B cell (primary cell): Measurements from ENCODE around the gene MEAK7. TPM values are rescaled to one million over a fixed set of nuclear protein-coding genes. Genes with fewer than 3 reads are reported as not detected.

Experiments
- ATAC-seq: fragments of 200-7000 bp; cut with Tn5 transposase; one replicate; pipeline ENCODE4 v1.10.0; 2021; ENCODE audit warnings: low read depth, mild to moderate bottlenecking, moderate number of reproducible peaks, moderate library complexity
- CTCF ChIA-PET: fragments of 350-600 bp; sonication (Branson Sonifier 250); formaldehyde crosslinking; loops from one replicate; lab custom pipeline; 2021; ENCODE audit warnings: antibody characterized with exemption, inconsistent platforms; lab: Charles Lee
- POLR2A ChIA-PET: fragments of 350-600 bp; sonication (Branson Sonifier 250); formaldehyde crosslinking; loops from one replicate; lab custom pipeline; 2021; ENCODE audit warnings: antibody characterized with exemption; lab: Charles Lee
- DNase-seq: peaks from one replicate; pipeline ENCODE4 v3.0.0; 2013
- H2AFZ ChIP-seq: 2 replicates; pipeline ENCODE4 v1.6.1; 2012; ENCODE audit warnings: mild to moderate bottlenecking, low read depth, low read length; ENCODE audit not compliant: insufficient read depth, poor library complexity, severe bottlenecking
- H3K27ac ChIP-seq, 2 donors: 1 replicate in 1 of 2; 2 replicates in 1 of 2; pipeline ENCODE4 v1.5.1; 2012 to 2013; ENCODE audit warnings: low read length in 2 of 2, mild to moderate bottlenecking in 2 of 2, moderate library complexity in 1 of 2
- H3K27me3 ChIP-seq, 4 experiments: fragments of 200-600 bp in 1 of 4; sonication (generic) in 1 of 4; replicated peaks in 1 of 4; 1 replicate in 2 of 4; 2 replicates in 2 of 4; pipeline versions ENCODE4 v1.6.1 to v1.7.0; 2013 to 2016; ENCODE audit warnings: low read length in 3 of 4, mild to moderate bottlenecking in 2 of 4, mixed read lengths in 1 of 4, moderate library complexity in 1 of 4; ENCODE audit not compliant: insufficient read depth in 4 of 4, control insufficient read depth in 3 of 4; ENCODE audit errors: control extremely low read depth in 1 of 4
- H3K36me3 ChIP-seq, 2 experiments: replicated peaks in 1 of 2; 1 replicate in 1 of 2; 2 replicates in 1 of 2; pipeline versions ENCODE4 v1.6.1 to v1.7.1; 2013; ENCODE audit warnings: low read length in 1 of 2; ENCODE audit not compliant: insufficient read depth in 2 of 2, control insufficient read depth in 1 of 2; ENCODE audit errors: control extremely low read depth in 1 of 2, extremely low read depth in 1 of 2
- H3K4me1 ChIP-seq, 2 donors: fragments of 200-600 bp in 1 of 2; sonication (generic) in 1 of 2; 1 replicate in 1 of 2; 2 replicates in 1 of 2; pipeline versions ENCODE4 v1.5.1 to v1.6.1; 2013 to 2017; ENCODE audit warnings: low read length in 2 of 2; ENCODE audit not compliant: control insufficient read depth in 2 of 2, insufficient read depth in 2 of 2
- H3K4me2 ChIP-seq: replicated peaks from 2 replicates; pipeline ENCODE3; 2012; ENCODE audit warnings: mild to moderate bottlenecking, low read depth, low read length; ENCODE audit not compliant: poor library complexity, severe bottlenecking
- H3K4me3 ChIP-seq, 5 experiments: fragments of 200-600 bp in 1 of 5; sonication (generic) in 1 of 5; 1 replicate in 3 of 5; 2 replicates in 2 of 5; pipeline versions ENCODE4 v1.5.1 to v1.7.0; 2011 to 2016; ENCODE audit warnings: low read length in 4 of 5, mild to moderate bottlenecking in 4 of 5, low read depth in 2 of 5, control low read depth in 1 of 5, moderate library complexity in 1 of 5; ENCODE audit not compliant: insufficient read depth in 1 of 5; ENCODE audit errors: control extremely low read depth in 1 of 5, extremely low read depth in 1 of 5
- H3K79me2 ChIP-seq: fragments of 200-600 bp; sonication (generic); one replicate; pipeline ENCODE4 v1.6.0; 2016; ENCODE audit warnings: low read length; ENCODE audit not compliant: control insufficient read depth, insufficient read depth
- H3K9ac ChIP-seq: fragments of 200-600 bp; sonication (generic); 2 replicates; pipeline ENCODE4 v1.6.1; 2017; ENCODE audit warnings: mild to moderate bottlenecking, low read length, moderate library complexity
- H3K9me3 ChIP-seq, 3 donors: one replicate each; pipeline versions ENCODE4 v1.6.1 to v1.7.1; 2013; ENCODE audit warnings: low read length in 2 of 3; ENCODE audit not compliant: control insufficient read depth in 2 of 3, insufficient read depth in 1 of 3; ENCODE audit errors: control extremely low read depth in 1 of 3
- H4K20me1 ChIP-seq: 2 replicates; pipeline ENCODE4 v1.6.0; 2012; ENCODE audit warnings: mild to moderate bottlenecking, low read length; ENCODE audit not compliant: insufficient read depth, control insufficient read depth, poor library complexity, severe bottlenecking
- H3K27ac Mint-ChIP-seq: one replicate; pipeline ENCODE4 v1.8.0; 2021; ENCODE audit warnings: mixed read lengths
- H3K27me3 Mint-ChIP-seq: one replicate; pipeline ENCODE4 v1.8.0; 2021; ENCODE audit warnings: mixed read lengths
- H3K4me1 Mint-ChIP-seq: one replicate; pipeline ENCODE4 v1.8.0; 2021; ENCODE audit warnings: mixed read lengths
- H3K4me3 Mint-ChIP-seq: one replicate; pipeline ENCODE4 v1.8.0; 2021; ENCODE audit warnings: mixed read lengths
- H3K9me3 Mint-ChIP-seq: one replicate; pipeline ENCODE4 v1.8.0; 2022; ENCODE audit warnings: mixed read lengths; ENCODE audit not compliant: insufficient read depth
- EZH2 ChIP-seq: IDR thresholded peaks from 2 replicates; pipeline ENCODE4 v1.6.1; 2012; ENCODE audit warnings: borderline replicate concordance, low read depth, mild to moderate bottlenecking, moderate library complexity, low read length; ENCODE audit not compliant: insufficient read depth, poor library complexity, severe bottlenecking
- WGBS: methylation state at CpG from one replicate; pipeline ENCODE4 v1.1.5; 2013; ENCODE audit warnings: missing lambda C conversion rate; ENCODE audit not compliant: insufficient coverage; 5-methylcytosine and 5-hydroxymethylcytosine counted together
- intact Hi-C: fragments of 100-400 bp; cut with micrococcal nuclease; formaldehyde crosslinking; loops from one replicate; pipeline ENCODE4 v1.10.0; 2022
- polyA plus RNA-seq: library from polyadenylated mRNA; depleted of rRNA; stranded (reverse); fragments of >200 nt; gene quantifications from 2 replicates; pipeline ENCODE4 v1.2.3, GENCODE V29; 2012
- total RNA-seq, 2 donors: library from RNA; stranded (reverse); fragments of 120-200 nt in 1 of 2; gene quantifications; 1 replicate in 1 of 2; 2 replicates in 1 of 2; pipeline versions ENCODE4 v1.2.3 to v1.2.4, GENCODE V29; 2013 to 2022
- TF ChIP-seq, protein P1 (sequence below): fragments of 200-600 bp; IDR thresholded peaks from one replicate; pipeline ENCODE4 v1.8.0; 2022; ENCODE audit warnings: antibody characterized with exemption, mild to moderate bottlenecking

The MEAK7 gene
- total and polyA plus RNA-seq, 2 donors (not counting 1 experiment from before 2014, with no cell fraction given) = 3.9 to 19.3 TPM

- peak overlapping the region; percentile 47 for H2AFZ ChIP-seq
- H3K9me3 ChIP-seq = peaks cover 0 to 3% (median 0%) of the 10 kb centered on the region in 3 donors
- DNase-seq (no peak), ATAC-seq (no peak)
- 34% methylated on average over 21 of the region's 25 CpGs for WGBS
- H3K4me1 ChIP-seq = peaks cover 6 to 8% of the 10 kb centered on the region in 2 donors
- H3K27ac ChIP-seq = no peak overlapping the region
- ChIA-PET CTCF (interaction anchor here (1.0 to 1.5 kb wide), 2 partner anchors 56 to 79 kb away, joined by 3 to 5 read pairs; no protein-coding TSS in a partner anchor), POLR2A (no interaction called here)
- H3K9ac ChIP-seq = no peak overlapping the region
- no peaks in the 10 kb centered on the region for H3K79me2 ChIP-seq
- Mint-ChIP-seq H3K27me3 (peaks cover 11% of the 10 kb centered on the region), H3K4me3 (no peak overlapping the region), H3K4me1 (peaks cover 5% of the 10 kb centered on the region), H3K9me3 (no peaks in the 10 kb centered on the region), H3K27ac (peak overlapping the region; percentile 20)
- intact Hi-C loops = no loop called here
- peaks cover 0 to 13% (median 5%) of the 10 kb centered on the region in 4 experiments for H3K27me3 ChIP-seq
- TF ChIP-seq, protein P1, sequence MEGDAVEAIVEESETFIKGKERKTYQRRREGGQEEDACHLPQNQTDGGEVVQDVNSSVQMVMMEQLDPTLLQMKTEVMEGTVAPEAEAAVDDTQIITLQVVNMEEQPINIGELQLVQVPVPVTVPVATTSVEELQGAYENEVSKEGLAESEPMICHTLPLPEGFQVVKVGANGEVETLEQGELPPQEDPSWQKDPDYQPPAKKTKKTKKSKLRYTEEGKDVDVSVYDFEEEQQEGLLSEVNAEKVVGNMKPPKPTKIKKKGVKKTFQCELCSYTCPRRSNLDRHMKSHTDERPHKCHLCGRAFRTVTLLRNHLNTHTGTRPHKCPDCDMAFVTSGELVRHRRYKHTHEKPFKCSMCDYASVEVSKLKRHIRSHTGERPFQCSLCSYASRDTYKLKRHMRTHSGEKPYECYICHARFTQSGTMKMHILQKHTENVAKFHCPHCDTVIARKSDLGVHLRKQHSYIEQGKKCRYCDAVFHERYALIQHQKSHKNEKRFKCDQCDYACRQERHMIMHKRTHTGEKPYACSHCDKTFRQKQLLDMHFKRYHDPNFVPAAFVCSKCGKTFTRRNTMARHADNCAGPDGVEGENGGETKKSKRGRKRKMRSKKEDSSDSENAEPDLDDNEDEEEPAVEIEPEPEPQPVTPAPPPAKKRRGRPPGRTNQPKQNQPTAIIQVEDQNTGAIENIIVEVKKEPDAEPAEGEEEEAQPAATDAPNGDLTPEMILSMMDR = no peak
- no peak for TF ChIP-seq EZH2
- no peak overlapping the region for H3K4me3 ChIP-seq
- H4K20me1 ChIP-seq = no peaks in the 10 kb centered on the region
- H3K4me2 ChIP-seq = peak overlapping the region; percentile 55
- no peaks in the 10 kb centered on the region for H3K36me3 ChIP-seq
Observed at GRCh38 chr16:84544031-84544773, 39.7 kb upstream of the MEAK7 start.

DNA sequence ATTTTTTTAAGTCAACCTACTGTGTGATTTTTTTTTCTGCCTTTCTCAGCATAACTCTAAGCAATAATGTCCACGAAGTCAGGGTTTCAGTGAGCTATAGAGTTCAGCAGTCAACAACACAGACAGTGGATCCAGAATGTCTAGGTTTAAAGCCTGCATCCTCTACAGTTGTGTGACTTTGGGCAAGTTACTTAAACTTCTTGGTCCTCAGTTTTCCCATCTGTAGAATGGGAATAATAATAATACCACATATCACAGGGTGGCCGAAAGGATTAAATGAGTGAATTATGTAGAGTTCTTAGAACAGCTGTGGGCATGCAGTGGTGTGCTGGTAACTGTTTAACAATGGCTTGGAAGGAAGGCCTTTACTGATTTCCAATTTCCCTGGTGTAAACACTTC lies 38.8 kb upstream of the MEAK7 start:
- Histone ChIP-seq H3K79me2 (no peaks in the 10 kb centered on the region), H4K20me1 (no peaks in the 10 kb centered on the region), H3K9me3 (peaks cover 0 to 3% (median 0%) of the 10 kb centered on the region in 3 donors), H3K4me3 (no peak overlapping the region), H3K36me3 (no peaks in the 10 kb centered on the region), H3K27ac (no peak overlapping the region), H3K4me1 (peaks cover 6 to 8% of the 10 kb centered on the region in 2 donors), H3K4me2 (no peak overlapping the region), H2AFZ (no peak overlapping the region), H3K9ac (no peak overlapping the region), H3K27me3 (peaks cover 0 to 13% (median 5%) of the 10 kb centered on the region in 4 experiments)
- CTCF ChIA-PET = interaction anchor here (0.6 to 1.6 kb wide), 4 partner anchors 9 to 180 kb away, joined by 3 to 5 read pairs (median 3); no protein-coding TSS in a partner anchor
- peaks cover 11% of the 10 kb centered on the region for H3K27me3 Mint-ChIP-seq
- no peak overlapping the region for H3K27ac Mint-ChIP-seq
- intact Hi-C loops = no loop called here
- no peak for TF ChIP-seq EZH2
- TF ChIP-seq, protein P1 = no peak
- H3K9me3 Mint-ChIP-seq = no peaks in the 10 kb centered on the region
- no peak for DNase-seq
- 100% methylated on average over 1 of the region's 2 CpGs for WGBS
- H3K4me1 Mint-ChIP-seq = peaks cover 5% of the 10 kb centered on the region
- POLR2A ChIA-PET = no interaction called here
- no peak for ATAC-seq
- H3K4me3 Mint-ChIP-seq = no peak overlapping the region
